ENCODE data around the gene PGA5. TPM values are rescaled to one million over a fixed set of nuclear protein-coding genes. Genes with fewer than 3 reads are reported as not detected.
A peak's percentile ranks its signal among the peaks of the same experiment; 100 is the strongest.
"Not testable (repeated sequence)": the region's sequence is repeated elsewhere in the genome, so short reads cannot be mapped to it uniquely, and the experiment has no call there.

Gene PGA5
- total RNA-seq (1,000 to 10,000 TPM in 2 of 5 donors, 100 to 1,000 TPM in 1, 10 to 100 TPM in 1, 1 to 10 TPM in 1; 5.9 to 5,713 (median 190) TPM), polyA plus RNA-seq (1,000 to 10,000 TPM; 1,014 to 6,178 (median 3,688) TPM)
- long read RNA-seq, donor 1, partial matches to known transcripts, result 0 of 2 reads
- long read RNA-seq, donor 1, other reads (novel, unspliced or antisense), result 0 of 2 reads
- long read RNA-seq, donor 2, result 0 reads
- long read RNA-seq, donor 3, transcript PGA5-201 (9 exons, 1,519 nt), result major isoform, 5 of 7 reads
- long read RNA-seq, donor 3, partial matches to known transcripts, result 0 of 7 reads
- long read RNA-seq, donor 3, other reads (novel, unspliced or antisense), result 0 of 7 reads
- long read RNA-seq, donor 4, result 0 reads
- long read RNA-seq, donor 5, partial matches to known transcripts, result 0 of 2 reads
- long read RNA-seq, donor 5, other reads (novel, unspliced or antisense), result 0 of 2 reads
- long read RNA-seq, donor 6, transcript PGA5-201 (9 exons, 1,519 nt), result major isoform, 8 of 15 reads
- long read RNA-seq, donor 6, partial matches to known transcripts, result 6 of 15 reads
- long read RNA-seq, donor 6, other reads (novel, unspliced or antisense), result 0 of 15 reads
- long read RNA-seq, donor 7, result 0 reads
- long read RNA-seq, donor 8, transcript PGA5-201 (9 exons, 1,519 nt), result major isoform, 10 of 11 reads
- long read RNA-seq, donor 8, partial matches to known transcripts, result 0 of 11 reads
- long read RNA-seq, donor 8, other reads (novel, unspliced or antisense), result 0 of 11 reads
- long read RNA-seq, donor 9, transcript PGA5-201 (9 exons, 1,519 nt), result major isoform, 8 of 12 reads
- long read RNA-seq, donor 9, partial matches to known transcripts, result 0 of 12 reads
- long read RNA-seq, donor 9, other reads (novel, unspliced or antisense), result 0 of 12 reads
- long read RNA-seq, donor 10, result 0 reads

- DNase-seq; intact Hi-C loops (cut with DNase I; ENCODE audit: low total_unique reads); H3K27me3 ChIP-seq; H3K4me3 ChIP-seq; H3K4me1 ChIP-seq; H3K9me3 ChIP-seq; H3K36me3 ChIP-seq; H3K27ac ChIP-seq: not testable (repeated sequence)
- no CpG with 5 or more reads among the region's 8 CpGs for WGBS, 5 donors
These were observed at the start of gene PGA5 for GRCh38 chr11:61240875-61241274. Gene PGA5 (plus strand): TSS chr11:61241175. CDS start chr11:61241227, 52 bp downstream.

- Histone ChIP-seq H3K36me3 (no peaks in the 10 kb centered on the region), H3K9me3 (peaks cover 0 to 2% (median under 1%) of the 10 kb centered on the region in 4 donors), H3K27me3 (peaks cover 0 to 9% (median 0%) of the 10 kb centered on the region in 3 donors), H3K27ac (peak overlapping the region; percentile 73 to 88 (median 76)), H3K4me1 (peaks cover 0 to 27% (median 20%) of the 10 kb centered on the region in 4 donors), H3K4me3 (no peak overlapping the region)
- TF ChIP-seq POLR2AphosphoS5 (IDR thresholded peaks at IDR 0.05) (peak in 2 of 3 donors; percentile 41 to 51), CTCF (IDR thresholded peaks at IDR 0.05) (no peak), EP300 (IDR thresholded peaks at IDR 0.05) (no peak)
- DNase-seq, result peak; percentile 37 to 80
- 17 to 34% (median 21%) methylated on average over 12 of the region's 12 CpGs for WGBS, 5 donors
- intact Hi-C loops (cut with DNase I; ENCODE audit: low total_unique reads), result no loop called here
These were observed 47.4 kb upstream of the PGA5 start for GRCh38 chr11:61193596-61193995.

GRCh38 chr11:61194169-61194671, 46.8 kb upstream of the PGA5 start:
- WGBS, 5 donors, result 31 to 56% (median 39%) methylated on average over 11 to 12 of the region's 12 CpGs

GRCh38 chr11:61194981-61195695, 45.8 kb upstream of the PGA5 start:
- peaks cover 0 to 9% (median 4%) of the 10 kb centered on the region in 4 donors for H3K9me3 ChIP-seq
- H3K4me1 ChIP-seq, result peaks cover 0 to 27% (median 20%) of the 10 kb centered on the region in 4 donors
- peaks cover 0 to 9% (median 0%) of the 10 kb centered on the region in 3 donors for H3K27me3 ChIP-seq
- TF ChIP-seq POLR2A (IDR thresholded peaks at IDR 0.05) (peak in 2 of 4 donors; percentile 71 to 89), POLR2AphosphoS5 (IDR thresholded peaks at IDR 0.05) (peak in 2 of 3 donors; percentile 94 to 98), EP300 (IDR thresholded peaks at IDR 0.05) (no peak)
- intact Hi-C loops (cut with DNase I; ENCODE audit: low total_unique reads), result no loop called here
- H3K27ac ChIP-seq, result peak overlapping the region; percentile 73 to 88 (median 76)
- 33 to 65% (median 46%) methylated on average over 7 of the region's 7 CpGs for WGBS, 5 donors
- no peaks in the 10 kb centered on the region for H3K36me3 ChIP-seq
- peak overlapping the region in 1 of 4 donors; percentile 4 for H3K4me3 ChIP-seq
- DNase-seq, result peak in 1 of 2 donors; percentile 94

More at GRCh38 chr11:61194169-61194671, 46.8 kb upstream of the PGA5 start:
- intact Hi-C loops (cut with DNase I; ENCODE audit: low total_unique reads), result no loop called here
- Histone ChIP-seq H3K27me3 (peaks cover 0 to 9% (median 0%) of the 10 kb centered on the region in 3 donors), H3K4me3 (no peak overlapping the region), H3K36me3 (no peaks in the 10 kb centered on the region), H3K9me3 (peaks cover 0 to 8% (median 3%) of the 10 kb centered on the region in 4 donors), H3K4me1 (peaks cover 0 to 27% (median 20%) of the 10 kb centered on the region in 4 donors), H3K27ac (peak overlapping the region; percentile 73 to 88 (median 76))
- DNase-seq, result peak in 1 of 2 donors; percentile 72
- TF ChIP-seq POLR2A (IDR thresholded peaks at IDR 0.05) (no peak), POLR2AphosphoS5 (IDR thresholded peaks at IDR 0.05) (peak in 2 of 3 donors; percentile 3 to 21), EP300 (IDR thresholded peaks at IDR 0.05) (no peak)

GRCh38 chr11:61195719-61196118, 45.3 kb upstream of the PGA5 start:
- intact Hi-C loops (cut with DNase I; ENCODE audit: low total_unique reads), result no loop called here

More at GRCh38 chr11:61195719-61196118, 45.3 kb upstream of the PGA5 start:
- Histone ChIP-seq H3K27me3 (peaks cover 0 to 9% (median 0%) of the 10 kb centered on the region in 3 donors), H3K9me3 (peaks cover 0 to 9% (median 4%) of the 10 kb centered on the region in 4 donors), H3K4me3 (no peak overlapping the region), H3K27ac (peak overlapping the region; percentile 73 to 88 (median 76)), H3K36me3 (no peaks in the 10 kb centered on the region), H3K4me1 (peaks cover 0 to 27% (median 20%) of the 10 kb centered on the region in 4 donors)
- TF ChIP-seq POLR2A (IDR thresholded peaks at IDR 0.05) (no peak), POLR2AphosphoS5 (IDR thresholded peaks at IDR 0.05) (no peak), CTCF (IDR thresholded peaks at IDR 0.05) (no peak), EP300 (IDR thresholded peaks at IDR 0.05) (no peak)
- 30 to 62% (median 38%) methylated on average over 7 of the region's 7 CpGs for WGBS, 5 donors
- peak in 1 of 2 donors; percentile 83 for DNase-seq

Data from stomach (tissue), 19 donors.